Activated naive CD4-positive, alpha-beta T cell treated with anti-CD3 and anti-CD28 coated beads, Interleukin-2, amount 50 U/mL, for 24 hours (primary cell): Measurements from ENCODE around the gene NEU2.

Experiments used
- H3K27ac Mint-ChIP-seq: one replicate; pipeline ENCODE4 v1.8.0; 2021; ENCODE audit warnings: mild to moderate bottlenecking, mixed read lengths
- H3K27me3 Mint-ChIP-seq: one replicate; pipeline ENCODE4 v1.8.0; 2021; ENCODE audit warnings: mixed read lengths
- H3K36me3 Mint-ChIP-seq: one replicate; pipeline ENCODE4 v1.8.0; 2021; ENCODE audit warnings: mixed read lengths
- H3K4me1 Mint-ChIP-seq: one replicate; pipeline ENCODE4 v1.8.0; 2021; ENCODE audit warnings: mixed read lengths
- H3K4me3 Mint-ChIP-seq: one replicate; pipeline ENCODE4 v1.8.0; 2021; ENCODE audit warnings: mild to moderate bottlenecking, mixed read lengths
- H3K9me3 Mint-ChIP-seq: one replicate; pipeline ENCODE4 v1.8.0; 2021; ENCODE audit warnings: mixed read lengths

The NEU2 gene

GRCh38 chr2:233084488-233084887, 52.0 kb downstream of the NEU2 start:
- no peaks in the 10 kb centered on the region for H3K9me3 Mint-ChIP-seq
- peaks cover 90% of the 10 kb centered on the region for H3K4me1 Mint-ChIP-seq
- H3K27me3 Mint-ChIP-seq, result no peaks in the 10 kb centered on the region
- H3K36me3 Mint-ChIP-seq, result peaks cover 15% of the 10 kb centered on the region
- peak overlapping the region; percentile 84 for H3K4me3 Mint-ChIP-seq
- H3K27ac Mint-ChIP-seq, result peak overlapping the region; percentile 91
